Choroid plexus epithelial cell (primary cell): ENCODE data around the gene ST6GALNAC2.
"Not testable (repeated sequence)": the region's sequence is repeated elsewhere in the genome, so short reads cannot be mapped to it uniquely, and the experiment has no call there.

ENCODE experiments used
- DNase-seq: peaks from one replicate; pipeline ENCODE4 v3.0.0-alpha.2; 2010; ENCODE audit warnings: low read depth
- H3K4me3 ChIP-seq: 2 replicates; pipeline ENCODE4 v1.5.1; 2011; ENCODE audit warnings: low read depth, mild to moderate bottlenecking, control low read depth, low read length, moderate library complexity
- CTCF ChIP-seq: conservative IDR thresholded peaks from 2 replicates; pipeline ENCODE4 v1.5.1; 2011; ENCODE audit warnings: low read depth, mild to moderate bottlenecking, control low read depth, inconsistent platforms, low read length, moderate library complexity

Gene ST6GALNAC2

GRCh38 chr17:76535788-76536510 lies 49.7 kb downstream of the ST6GALNAC2 start:
- DNase-seq: no peak
- H3K4me3 ChIP-seq: no peak overlapping the region
- no peak for TF ChIP-seq CTCF

- DNase-seq: no peak
- H3K4me3 ChIP-seq: no peak overlapping the region
- no peak for TF ChIP-seq CTCF
Observed at GRCh38 chr17:76534831-76535732, 50.6 kb downstream of the ST6GALNAC2 start.

GRCh38 chr17:76533640-76534359 lies 51.9 kb downstream of the ST6GALNAC2 start:
- DNase-seq, H3K4me3 ChIP-seq: not testable (repeated sequence)

- no peak overlapping the region for H3K4me3 ChIP-seq
- no peak for TF ChIP-seq CTCF
- DNase-seq: no peak
Observed at GRCh38 chr17:76532072-76532651, 53.5 kb downstream of the ST6GALNAC2 start.

- H3K4me3 ChIP-seq: no peak overlapping the region
- TF ChIP-seq CTCF: no peak
- DNase-seq: no peak
Observed at GRCh38 chr17:76531486-76532038, 54.1 kb downstream of the ST6GALNAC2 start.

- DNase-seq: no peak
- TF ChIP-seq CTCF: no peak
- H3K4me3 ChIP-seq: no peak overlapping the region
Observed at GRCh38 chr17:76530811-76531485, 54.7 kb downstream of the ST6GALNAC2 start.
